ENCODE data around the gene LANCL1.
"Not testable (repeated sequence)": the region's sequence is repeated elsewhere in the genome, so short reads cannot be mapped to it uniquely, and the experiment has no call there.

Gene LANCL1

GRCh38 chr2:210459880-210460279 lies 16.7 kb downstream of the LANCL1 start:
- in situ Hi-C loops (cut with HindIII; ENCODE audit: low sequenced_read_pairs): no loop called here

- in situ Hi-C loops (cut with HindIII; ENCODE audit: low sequenced_read_pairs): no loop called here
Measured at GRCh38 chr2:210459407-210459806, 17.2 kb downstream of the LANCL1 start.

- in situ Hi-C loops (cut with HindIII; ENCODE audit: low sequenced_read_pairs): no loop called here
Measured at GRCh38 chr2:210458395-210458794, 18.2 kb downstream of the LANCL1 start.

- in situ Hi-C loops (cut with HindIII; ENCODE audit: low sequenced_read_pairs): no loop called here
Measured at GRCh38 chr2:210456571-210456970, 20.0 kb downstream of the LANCL1 start.

GRCh38 chr2:210454336-210454735 lies 22.2 kb downstream of the LANCL1 start:
- in situ Hi-C loops (cut with HindIII; ENCODE audit: low sequenced_read_pairs): no loop called here

- in situ Hi-C loops (cut with HindIII; ENCODE audit: low sequenced_read_pairs): no loop called here
Measured at GRCh38 chr2:210452194-210452593, 24.4 kb downstream of the LANCL1 start.

GRCh38 chr2:210450942-210451341 lies 25.6 kb downstream of the LANCL1 start:
- in situ Hi-C loops (cut with HindIII; ENCODE audit: low sequenced_read_pairs): not testable (repeated sequence)

GRCh38 chr2:210445732-210446131 lies 30.8 kb downstream of the LANCL1 start:
- in situ Hi-C loops (cut with HindIII; ENCODE audit: low sequenced_read_pairs): no loop called here

GRCh38 chr2:210445116-210445707 lies 31.3 kb downstream of the LANCL1 start:
- in situ Hi-C loops (cut with HindIII; ENCODE audit: low sequenced_read_pairs): no loop called here

- in situ Hi-C loops (cut with HindIII; ENCODE audit: low sequenced_read_pairs): no loop called here
Measured at GRCh38 chr2:210443527-210443926, 33.0 kb downstream of the LANCL1 start.

- in situ Hi-C loops (cut with HindIII; ENCODE audit: low sequenced_read_pairs): no loop called here
Measured at GRCh38 chr2:210442878-210443277, 33.7 kb downstream of the LANCL1 start.

GRCh38 chr2:210442457-210442856 lies 34.1 kb downstream of the LANCL1 start:
- in situ Hi-C loops (cut with HindIII; ENCODE audit: low sequenced_read_pairs): no loop called here

- in situ Hi-C loops (cut with HindIII; ENCODE audit: low sequenced_read_pairs): no loop called here
Measured at GRCh38 chr2:210440206-210440605, 36.4 kb downstream of the LANCL1 start.

- in situ Hi-C loops (cut with HindIII; ENCODE audit: low sequenced_read_pairs): no loop called here
Measured at GRCh38 chr2:210435439-210435838, 41.1 kb downstream of the LANCL1 start.

GRCh38 chr2:210432633-210433032 lies 43.9 kb downstream of the LANCL1 start:
- in situ Hi-C loops (cut with HindIII; ENCODE audit: low sequenced_read_pairs): no loop called here

GRCh38 chr2:210429403-210430137 lies 47.0 kb downstream of the LANCL1 start:
- in situ Hi-C loops (cut with HindIII; ENCODE audit: low sequenced_read_pairs): no loop called here

GRCh38 chr2:210428393-210429179 lies 48.0 kb downstream of the LANCL1 start:
- in situ Hi-C loops (cut with HindIII; ENCODE audit: low sequenced_read_pairs): no loop called here

GRCh38 chr2:210427309-210427708 lies 49.2 kb downstream of the LANCL1 start:
- in situ Hi-C loops (cut with HindIII; ENCODE audit: low sequenced_read_pairs): not testable (repeated sequence)

GRCh38 chr2:210422366-210422765 lies 54.2 kb downstream of the LANCL1 start:
- in situ Hi-C loops (cut with HindIII; ENCODE audit: low sequenced_read_pairs): no loop called here

GRCh38 chr2:210421916-210422315 lies 54.6 kb downstream of the LANCL1 start:
- in situ Hi-C loops (cut with HindIII; ENCODE audit: low sequenced_read_pairs): no loop called here

GRCh38 chr2:210412660-210413059 lies 63.9 kb downstream of the LANCL1 start:
- in situ Hi-C loops (cut with HindIII; ENCODE audit: low sequenced_read_pairs): no loop called here

GRCh38 chr2:210410542-210410941 lies 66.0 kb downstream of the LANCL1 start:
- in situ Hi-C loops (cut with HindIII; ENCODE audit: low sequenced_read_pairs): no loop called here
